Measurements from ENCODE around the gene RABGEF1. TPM values are rescaled to one million over a fixed set of nuclear protein-coding genes. Genes with fewer than 3 reads are reported as not detected.

The RABGEF1 gene
- total RNA-seq, 1 donor from 2014 or later: 19.2 TPM

- DNase-seq (ENCODE audit: low read depth): peak; percentile 38
- TF ChIP-seq CTCF (conservative IDR thresholded peaks at IDR 0.05; ENCODE audit: low read depth, low read length): no peak
- H3K4me3 ChIP-seq (ENCODE audit: low read depth, low read length): no peak overlapping the region
These were observed 107.6 kb downstream of the RABGEF1 start for GRCh38 chr7:66847879-66848790.

- no peak for DNase-seq (ENCODE audit: low read depth)
- TF ChIP-seq CTCF (conservative IDR thresholded peaks at IDR 0.05; ENCODE audit: low read depth, low read length): no peak
These were observed 118.8 kb downstream of the RABGEF1 start for GRCh38 chr7:66859339-66859738.

GRCh38 chr7:66859794-66860645 lies 119.5 kb downstream of the RABGEF1 start:
- TF ChIP-seq CTCF (conservative IDR thresholded peaks at IDR 0.05; ENCODE audit: low read depth, low read length): no peak
- no peak overlapping the region for H3K4me3 ChIP-seq (ENCODE audit: low read depth, low read length)
- no peak for DNase-seq (ENCODE audit: low read depth)

More at GRCh38 chr7:66859339-66859738, 118.8 kb downstream of the RABGEF1 start:
- no peak overlapping the region for H3K4me3 ChIP-seq (ENCODE audit: low read depth, low read length)

- no peak overlapping the region for H3K4me3 ChIP-seq (ENCODE audit: low read depth, low read length)
- DNase-seq (ENCODE audit: low read depth): no peak
- TF ChIP-seq CTCF (conservative IDR thresholded peaks at IDR 0.05; ENCODE audit: low read depth, low read length): no peak
These were observed 120.2 kb downstream of the RABGEF1 start for GRCh38 chr7:66860767-66861166.

Other genes with a start within 250 kb of the RABGEF1 start
- gene KCTD7, start 111.9 kb upstream of the RABGEF1 start, total RNA-seq: 4.1 and 8.3 TPM in 2 replicates
- 58.6 and 96.4 TPM in 2 replicates for gene TMEM248, start 180.5 kb downstream of the RABGEF1 start, total RNA-seq

Measured in epithelial cell of proximal tubule (primary cell).